ENCODE measurements around the gene MORC4.

MORC4 gene

GRCh38 chrX:106940068-106940467 lies 59.9 kb downstream of the MORC4 start:
- Mint-ChIP-seq H3K27ac (no peak overlapping the region), H3K4me3 (no peak overlapping the region), H3K9me3 (peaks cover 6% of the 10 kb centered on the region), H3K36me3 (ENCODE audit: low read depth) (peaks cover 12% of the 10 kb centered on the region), H3K4me1 (peaks cover 5% of the 10 kb centered on the region), H3K27me3 (ENCODE audit: low read depth, poor library complexity) (peaks cover 12% of the 10 kb centered on the region)
- DNase-seq: no peak
- TF ChIP-seq CTCF (IDR thresholded peaks at IDR 0.05): no peak

GRCh38 chrX:106939566-106939965 lies 60.4 kb downstream of the MORC4 start:
- Mint-ChIP-seq H3K27ac (no peak overlapping the region), H3K4me1 (peaks cover 3% of the 10 kb centered on the region), H3K36me3 (ENCODE audit: low read depth) (peaks cover 12% of the 10 kb centered on the region), H3K27me3 (ENCODE audit: low read depth, poor library complexity) (peaks cover 12% of the 10 kb centered on the region), H3K4me3 (no peak overlapping the region), H3K9me3 (peaks cover 6% of the 10 kb centered on the region)
- DNase-seq: no peak
- TF ChIP-seq CTCF (IDR thresholded peaks at IDR 0.05): no peak

- Mint-ChIP-seq H3K27me3 (ENCODE audit: low read depth, poor library complexity) (peaks cover 12% of the 10 kb centered on the region), H3K9me3 (peaks cover 18% of the 10 kb centered on the region), H3K4me3 (no peak overlapping the region), H3K27ac (no peak overlapping the region), H3K4me1 (peaks cover 6% of the 10 kb centered on the region), H3K36me3 (ENCODE audit: low read depth) (no peaks in the 10 kb centered on the region)
- no peak for DNase-seq
- no peak for TF ChIP-seq CTCF (IDR thresholded peaks at IDR 0.05)
Measured at GRCh38 chrX:106936246-106936645, 63.8 kb downstream of the MORC4 start.

GRCh38 chrX:106935175-106935574 lies 64.8 kb downstream of the MORC4 start:
- TF ChIP-seq CTCF (IDR thresholded peaks at IDR 0.05): no peak
- no peak for DNase-seq
- peaks cover 6% of the 10 kb centered on the region for H3K4me1 Mint-ChIP-seq
- H3K27me3 Mint-ChIP-seq (ENCODE audit: low read depth, poor library complexity): peaks cover 10% of the 10 kb centered on the region
- no peak overlapping the region for H3K27ac Mint-ChIP-seq
- H3K36me3 Mint-ChIP-seq (ENCODE audit: low read depth): no peaks in the 10 kb centered on the region
- peaks cover 21% of the 10 kb centered on the region for H3K9me3 Mint-ChIP-seq
- no peak overlapping the region for H3K4me3 Mint-ChIP-seq

GRCh38 chrX:106933538-106933961 lies 66.5 kb downstream of the MORC4 start:
- H3K36me3 Mint-ChIP-seq (ENCODE audit: low read depth): no peaks in the 10 kb centered on the region
- TF ChIP-seq CTCF (IDR thresholded peaks at IDR 0.05): no peak
- DNase-seq: no peak
- peaks cover 13% of the 10 kb centered on the region for H3K27me3 Mint-ChIP-seq (ENCODE audit: low read depth, poor library complexity)
- no peak overlapping the region for H3K4me3 Mint-ChIP-seq
- peaks cover 6% of the 10 kb centered on the region for H3K4me1 Mint-ChIP-seq
- H3K27ac Mint-ChIP-seq: no peak overlapping the region
- peaks cover 24% of the 10 kb centered on the region for H3K9me3 Mint-ChIP-seq

GRCh38 chrX:106932960-106933537 lies 67.0 kb downstream of the MORC4 start:
- TF ChIP-seq CTCF (IDR thresholded peaks at IDR 0.05): no peak
- H3K4me1 Mint-ChIP-seq: peaks cover 6% of the 10 kb centered on the region
- H3K4me3 Mint-ChIP-seq: no peak overlapping the region
- peaks cover 25% of the 10 kb centered on the region for H3K9me3 Mint-ChIP-seq
- H3K27me3 Mint-ChIP-seq (ENCODE audit: low read depth, poor library complexity): peaks cover 13% of the 10 kb centered on the region
- no peak for DNase-seq
- H3K36me3 Mint-ChIP-seq (ENCODE audit: low read depth): no peaks in the 10 kb centered on the region
- H3K27ac Mint-ChIP-seq: no peak overlapping the region

Measured in nephron progenitor cell (in vitro differentiated cells).